BJ (cell line): ENCODE results near the gene SLC44A5. TPM values are rescaled to one million over a fixed set of nuclear protein-coding genes. Genes with fewer than 3 reads are reported as not detected.
A peak's percentile ranks its signal among the peaks of the same experiment; 100 is the strongest.

ENCODE experiments used
- CTCF ChIA-PET: fragments of 350-600 bp; formaldehyde crosslinking; extraction: SDS; loops from one replicate; lab custom pipeline; 2021; ENCODE audit warnings: antibody characterized with exemption, inconsistent platforms; lab: Yijun Ruan, JAX
- POLR2A ChIA-PET: fragments of 300-600 bp; sonication (Branson Sonifier 250); formaldehyde crosslinking; extraction: SDS; loops from one replicate; lab custom pipeline; 2021; ENCODE audit warnings: antibody characterized with exemption; lab: Charles Lee
- DNase-seq: peaks from one replicate; pipeline ENCODE4 v3.0.0-alpha.2; 2011; ENCODE audit warnings: low read depth
- H3K27me3 ChIP-seq: 2 replicates; pipeline ENCODE4 v1.6.0; 2011; ENCODE audit warnings: low read length; ENCODE audit not compliant: control insufficient read depth, insufficient read depth
- H3K36me3 ChIP-seq: 2 replicates; pipeline ENCODE4 v1.5.1; 2011; ENCODE audit warnings: low read length; ENCODE audit not compliant: control insufficient read depth, insufficient read depth
- H3K4me3 ChIP-seq: 2 replicates; pipeline ENCODE4 v1.5.1; 2011; ENCODE audit warnings: low read depth, mild to moderate bottlenecking, control low read depth, low read length
- polyA plus RNA-seq: library from polyadenylated mRNA; depleted of rRNA; stranded (reverse); fragments of >200 nt; gene quantifications from 2 replicates; pipeline ENCODE4 v1.2.3, GENCODE V29; 2011
- TF ChIP-seq, protein P1 (sequence below): IDR thresholded peaks from 2 replicates; pipeline ENCODE4 v1.5.1; 2011; ENCODE audit warnings: low read depth, mild to moderate bottlenecking, control low read depth, inconsistent platforms, low read length, moderate library complexity; ENCODE audit not compliant: insufficient read depth

The SLC44A5 gene
- polyA plus RNA-seq, 1 experiment, result 0.07 TPM

DNA sequence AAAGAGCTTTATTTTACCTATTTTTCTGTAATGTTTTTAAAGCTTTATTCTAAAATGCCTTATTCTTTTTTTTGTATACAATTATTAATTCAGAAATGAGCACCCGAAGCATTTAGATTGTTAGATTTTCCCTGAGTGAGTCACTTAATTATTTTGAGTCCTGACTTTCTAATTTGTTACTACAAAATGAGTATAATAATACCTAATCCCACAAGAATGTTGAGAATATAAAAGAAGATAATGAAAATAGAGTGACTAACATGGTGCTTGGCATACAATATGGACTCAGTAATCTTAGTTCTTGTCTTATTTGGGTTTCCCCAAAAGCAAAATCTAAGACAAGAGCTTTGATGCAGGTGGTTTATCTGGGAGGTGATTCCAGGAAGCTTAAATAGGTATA is 334.5 kb downstream of the SLC44A5 start:
- no peak for DNase-seq
- TF ChIP-seq, protein P1, sequence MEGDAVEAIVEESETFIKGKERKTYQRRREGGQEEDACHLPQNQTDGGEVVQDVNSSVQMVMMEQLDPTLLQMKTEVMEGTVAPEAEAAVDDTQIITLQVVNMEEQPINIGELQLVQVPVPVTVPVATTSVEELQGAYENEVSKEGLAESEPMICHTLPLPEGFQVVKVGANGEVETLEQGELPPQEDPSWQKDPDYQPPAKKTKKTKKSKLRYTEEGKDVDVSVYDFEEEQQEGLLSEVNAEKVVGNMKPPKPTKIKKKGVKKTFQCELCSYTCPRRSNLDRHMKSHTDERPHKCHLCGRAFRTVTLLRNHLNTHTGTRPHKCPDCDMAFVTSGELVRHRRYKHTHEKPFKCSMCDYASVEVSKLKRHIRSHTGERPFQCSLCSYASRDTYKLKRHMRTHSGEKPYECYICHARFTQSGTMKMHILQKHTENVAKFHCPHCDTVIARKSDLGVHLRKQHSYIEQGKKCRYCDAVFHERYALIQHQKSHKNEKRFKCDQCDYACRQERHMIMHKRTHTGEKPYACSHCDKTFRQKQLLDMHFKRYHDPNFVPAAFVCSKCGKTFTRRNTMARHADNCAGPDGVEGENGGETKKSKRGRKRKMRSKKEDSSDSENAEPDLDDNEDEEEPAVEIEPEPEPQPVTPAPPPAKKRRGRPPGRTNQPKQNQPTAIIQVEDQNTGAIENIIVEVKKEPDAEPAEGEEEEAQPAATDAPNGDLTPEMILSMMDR, result no peak
- no peak overlapping the region for H3K4me3 ChIP-seq
- ChIA-PET POLR2A (no interaction called here), CTCF (interaction anchor here (2.5 kb wide), 1 partner anchor 10 kb away, joined by 13 read pairs; no protein-coding TSS in a partner anchor)
- no peaks in the 10 kb centered on the region for H3K27me3 ChIP-seq
- no peaks in the 10 kb centered on the region for H3K36me3 ChIP-seq

DNA sequence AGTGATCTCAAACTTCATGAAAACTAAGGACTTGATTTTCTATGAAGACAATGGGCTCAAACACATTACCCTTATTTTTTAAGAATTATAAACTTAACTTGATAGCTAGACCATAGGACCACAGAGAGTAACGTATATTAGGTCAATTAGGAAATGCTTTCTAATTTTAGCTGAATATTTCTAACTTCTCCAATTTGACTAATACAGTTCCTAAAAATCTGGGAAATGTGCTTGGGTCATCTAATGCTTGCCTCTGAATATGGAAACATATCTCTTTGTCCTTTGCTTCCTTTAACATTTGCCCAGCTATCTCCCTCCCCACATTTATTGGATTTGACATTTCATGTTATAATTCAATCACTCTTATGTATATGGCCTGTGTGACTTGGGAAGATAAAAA is 335.3 kb downstream of the SLC44A5 start:
- ChIA-PET CTCF (interaction anchor here (1.9 to 2.5 kb wide), 2 partner anchors 10 kb away, joined by 7 to 13 read pairs; no protein-coding TSS in a partner anchor), POLR2A (no interaction called here)
- TF ChIP-seq, protein P1, result no peak
- no peaks in the 10 kb centered on the region for H3K36me3 ChIP-seq
- H3K27me3 ChIP-seq, result no peaks in the 10 kb centered on the region
- H3K4me3 ChIP-seq, result no peak overlapping the region
- no peak for DNase-seq

DNA sequence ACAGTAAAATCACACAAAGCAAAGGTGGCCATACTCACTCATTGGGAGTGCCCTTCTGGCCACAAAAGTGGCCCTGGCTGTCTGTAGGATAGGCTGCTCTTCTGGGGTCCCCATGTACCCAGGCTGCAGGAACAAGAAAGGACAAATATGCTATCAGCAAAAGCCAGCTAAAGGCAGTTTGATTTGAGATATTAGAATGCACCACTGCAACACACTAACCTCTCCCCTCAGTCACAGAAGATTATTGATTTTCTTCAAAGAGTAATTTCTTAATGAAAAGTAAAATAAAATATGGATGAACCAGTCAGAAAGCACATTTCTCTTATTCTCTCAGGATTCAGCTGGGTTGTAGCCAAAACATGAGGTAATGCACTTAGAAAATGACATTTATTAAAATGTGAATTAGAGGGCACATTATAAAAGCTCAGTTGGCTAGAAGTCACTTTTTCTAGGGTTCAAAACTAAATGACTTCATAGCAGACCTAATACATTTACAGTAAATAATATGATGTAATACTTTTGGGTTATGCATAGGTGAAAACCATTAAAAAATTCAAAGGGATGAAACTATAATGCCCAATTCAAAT is 335.9 kb downstream of the SLC44A5 start:
- no peaks in the 10 kb centered on the region for H3K27me3 ChIP-seq
- no peak for DNase-seq
- ChIA-PET CTCF (interaction anchor here (1.9 kb wide), 1 partner anchor 9 kb away, joined by 7 read pairs; no protein-coding TSS in a partner anchor), POLR2A (no interaction called here)
- no peaks in the 10 kb centered on the region for H3K36me3 ChIP-seq
- no peak overlapping the region for H3K4me3 ChIP-seq
- TF ChIP-seq, protein P1, result no peak

DNA sequence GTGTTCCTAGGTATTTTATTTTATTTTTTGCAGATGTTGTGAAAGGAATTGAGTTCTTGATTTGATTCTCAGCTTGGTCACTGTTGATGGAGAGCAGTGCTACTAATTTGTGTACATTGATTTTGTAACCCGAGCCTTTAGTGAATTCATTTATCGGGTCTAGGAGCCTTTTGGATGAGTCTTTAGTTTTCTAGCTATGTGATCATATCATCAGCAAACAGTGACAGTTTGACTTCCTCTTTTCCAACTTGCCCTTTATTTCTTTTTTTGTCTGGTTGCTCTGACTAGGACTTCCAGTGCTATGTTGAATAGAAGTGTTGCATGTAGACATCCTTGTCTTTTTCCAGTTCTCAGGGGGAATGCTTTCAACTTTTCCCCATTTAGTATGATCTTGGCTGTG is 337.8 kb downstream of the SLC44A5 start:
- CTCF ChIA-PET, result no interaction called here
- POLR2A ChIA-PET, result no interaction called here
- Histone ChIP-seq H3K36me3 (no peaks in the 10 kb centered on the region), H3K27me3 (no peaks in the 10 kb centered on the region), H3K4me3 (no peak overlapping the region)
- DNase-seq, result no peak
- TF ChIP-seq, protein P1, result no peak

DNA sequence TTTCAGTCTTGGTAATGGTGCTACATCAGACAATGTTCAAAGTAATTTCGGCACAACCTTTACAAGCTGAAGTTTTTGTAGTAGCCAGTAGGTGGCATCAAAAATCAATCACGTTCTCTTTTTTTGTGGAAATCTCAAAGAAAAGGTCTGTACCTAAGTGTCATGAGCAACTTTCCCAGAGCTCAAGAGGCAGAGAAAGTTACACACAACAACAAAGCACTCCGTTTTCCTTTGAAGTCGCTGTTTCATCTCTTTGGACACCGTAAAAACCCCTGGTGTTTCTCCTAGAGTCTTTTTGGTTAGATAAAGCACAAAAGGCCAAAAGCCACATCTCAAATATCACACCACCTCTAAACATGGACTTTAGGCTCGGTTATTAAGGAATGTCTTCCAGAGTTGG is 345.1 kb downstream of the SLC44A5 start:
- ChIA-PET CTCF (interaction anchor here (0.9 to 1.7 kb wide), 7 partner anchors 9 to 370 kb away, joined by 3 to 13 read pairs (median 5); no protein-coding TSS in a partner anchor), POLR2A (no interaction called here)
- no peak overlapping the region for H3K4me3 ChIP-seq
- TF ChIP-seq, protein P1, result peak; percentile 55
- H3K27me3 ChIP-seq, result no peaks in the 10 kb centered on the region
- DNase-seq, result no peak
- H3K36me3 ChIP-seq, result no peaks in the 10 kb centered on the region
